SU-DHL-6 (cell line): ENCODE data around the gene TAL2.
A peak's percentile ranks its signal among the peaks of the same experiment; 100 is the strongest.

Experiments
- H2AFZ ChIP-seq: fragments of 200-600 bp; sonication (generic); 2 replicates; pipeline ENCODE4 v1.6.1; 2014; ENCODE audit warnings: low read depth, mild to moderate bottlenecking, moderate library complexity, mixed read lengths, antibody characterized with exemption, low read length; ENCODE audit not compliant: severe bottlenecking
- H3F3A ChIP-seq: fragments of 200-600 bp; shearing (Covaris generic); 2 replicates; pipeline ENCODE4 v1.6.0; 2016; ENCODE audit warnings: antibody characterized with exemption, mild to moderate bottlenecking; ENCODE audit not compliant: insufficient read depth
- H3K27ac ChIP-seq: fragments of 200-600 bp; sonication (generic); 2 replicates; pipeline ENCODE4 v1.5.1; 2016; ENCODE audit warnings: low read depth, mild to moderate bottlenecking, low read length, moderate library complexity, mixed read lengths
- H3K27me3 ChIP-seq: fragments of 200-600 bp; sonication (generic), shearing (Covaris generic); 2 replicates; pipeline ENCODE4 v1.6.0; 2014; ENCODE audit warnings: mild to moderate bottlenecking, low read length
- H3K36me3 ChIP-seq: fragments of 200-600 bp; sonication (generic); 2 replicates; pipeline ENCODE4 v1.6.1; 2014; ENCODE audit warnings: mild to moderate bottlenecking, low read length, mixed read lengths
- H3K4me2 ChIP-seq: fragments of 300-600, 200-600 bp; shearing (Covaris generic), sonication (generic); 2 replicates; pipeline ENCODE4 v1.6.0; 2014; ENCODE audit warnings: low read length, low read depth, mild to moderate bottlenecking; ENCODE audit not compliant: poor library complexity, severe bottlenecking
- H3K4me3 ChIP-seq: fragments of 200-600 bp; sonication (generic); 2 replicates; pipeline ENCODE4 v1.5.1; 2014; ENCODE audit warnings: antibody characterized with exemption, low read length, mild to moderate bottlenecking, mixed read lengths; ENCODE audit not compliant: insufficient read depth, poor library complexity, severe bottlenecking
- H3K79me2 ChIP-seq: fragments of 200-600 bp; sonication (generic); 2 replicates; pipeline ENCODE4 v1.6.1; 2014; ENCODE audit warnings: mild to moderate bottlenecking, low read length, moderate library complexity; ENCODE audit not compliant: insufficient read depth
- H3K9ac ChIP-seq: fragments of 200-600 bp; sonication (generic); 2 replicates; pipeline ENCODE4 v1.7.0; 2014; ENCODE audit warnings: mild to moderate bottlenecking, low read length
- H3K9me2 ChIP-seq: fragments of 200-600 bp; sonication (generic); replicated peaks from 2 replicates; pipeline ENCODE4 v1.6.1; 2014; ENCODE audit warnings: low read length; ENCODE audit not compliant: insufficient read depth
- H3K9me3 ChIP-seq: fragments of 200-600 bp; sonication (generic); 2 replicates; pipeline ENCODE4 v1.6.1; 2014; ENCODE audit warnings: low read length, mixed read lengths; ENCODE audit not compliant: insufficient read depth
- H4K20me1 ChIP-seq: fragments of 200-600 bp; sonication (generic); 2 replicates; pipeline ENCODE4 v1.6.1; 2014; ENCODE audit warnings: low read depth, mild to moderate bottlenecking, antibody characterized with exemption, low read length, moderate library complexity, mixed read lengths
- EZH2phosphoT487 ChIP-seq: fragments of 200-600 bp; sonication (generic), shearing (Covaris generic); conservative IDR thresholded peaks from 2 replicates; pipeline ENCODE4 v1.6.1; 2018; ENCODE audit warnings: mild to moderate bottlenecking, antibody characterized with exemption, low read length, moderate library complexity, mixed read lengths
- TF ChIP-seq, protein P1 (sequence below): fragments of 200-600 bp; sonication (generic); IDR thresholded peaks from one replicate; pipeline ENCODE4 v1.5.1; 2017; ENCODE audit warnings: antibody characterized with exemption, mild to moderate bottlenecking, low read length, moderate library complexity; ENCODE audit not compliant: insufficient read depth, poor library complexity, severe bottlenecking

TAL2 gene

DNA sequence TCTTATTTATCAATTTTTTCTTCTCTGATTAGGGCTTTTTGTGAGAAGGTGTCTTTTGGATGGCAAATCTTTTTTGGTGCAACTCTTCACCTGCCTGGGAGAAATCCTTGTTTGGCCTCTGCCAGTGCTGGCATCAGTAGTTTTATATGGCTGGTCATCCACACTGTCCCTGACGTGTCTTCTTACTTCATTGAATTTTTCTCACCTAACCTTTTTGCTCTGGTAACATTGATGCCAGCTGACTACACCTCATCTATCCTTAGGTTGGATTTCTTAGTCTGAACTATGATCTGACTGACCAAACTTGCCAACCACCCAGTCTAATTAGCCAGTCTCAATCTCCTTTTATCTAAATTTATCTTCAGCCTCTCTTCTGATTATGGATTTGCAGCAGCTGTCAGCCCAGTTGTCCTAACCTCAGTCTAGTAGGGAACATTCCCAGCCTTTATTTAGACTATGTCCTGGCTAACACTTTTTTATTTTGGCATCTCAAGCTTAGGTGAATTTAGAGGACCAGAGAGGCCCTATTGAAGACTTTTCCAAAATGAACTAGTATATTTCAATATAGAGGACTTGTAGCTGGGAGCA lies 21.5 kb downstream of the TAL2 start:
- H3K36me3 ChIP-seq, result no peaks in the 10 kb centered on the region
- no peak overlapping the region for H3K9ac ChIP-seq
- no peaks in the 10 kb centered on the region for H3F3A ChIP-seq
- H3K4me2 ChIP-seq, result no peak overlapping the region
- H3K27ac ChIP-seq, result no peak overlapping the region
- no peaks in the 10 kb centered on the region for H4K20me1 ChIP-seq
- no peak overlapping the region for H3K4me3 ChIP-seq
- no peak overlapping the region for H2AFZ ChIP-seq
- no peaks in the 10 kb centered on the region for H3K9me2 ChIP-seq
- no peaks in the 10 kb centered on the region for H3K9me3 ChIP-seq
- TF ChIP-seq, protein P1, sequence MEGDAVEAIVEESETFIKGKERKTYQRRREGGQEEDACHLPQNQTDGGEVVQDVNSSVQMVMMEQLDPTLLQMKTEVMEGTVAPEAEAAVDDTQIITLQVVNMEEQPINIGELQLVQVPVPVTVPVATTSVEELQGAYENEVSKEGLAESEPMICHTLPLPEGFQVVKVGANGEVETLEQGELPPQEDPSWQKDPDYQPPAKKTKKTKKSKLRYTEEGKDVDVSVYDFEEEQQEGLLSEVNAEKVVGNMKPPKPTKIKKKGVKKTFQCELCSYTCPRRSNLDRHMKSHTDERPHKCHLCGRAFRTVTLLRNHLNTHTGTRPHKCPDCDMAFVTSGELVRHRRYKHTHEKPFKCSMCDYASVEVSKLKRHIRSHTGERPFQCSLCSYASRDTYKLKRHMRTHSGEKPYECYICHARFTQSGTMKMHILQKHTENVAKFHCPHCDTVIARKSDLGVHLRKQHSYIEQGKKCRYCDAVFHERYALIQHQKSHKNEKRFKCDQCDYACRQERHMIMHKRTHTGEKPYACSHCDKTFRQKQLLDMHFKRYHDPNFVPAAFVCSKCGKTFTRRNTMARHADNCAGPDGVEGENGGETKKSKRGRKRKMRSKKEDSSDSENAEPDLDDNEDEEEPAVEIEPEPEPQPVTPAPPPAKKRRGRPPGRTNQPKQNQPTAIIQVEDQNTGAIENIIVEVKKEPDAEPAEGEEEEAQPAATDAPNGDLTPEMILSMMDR, result no peak
- no peak for TF ChIP-seq EZH2phosphoT487
- H3K27me3 ChIP-seq, result no peaks in the 10 kb centered on the region
- no peaks in the 10 kb centered on the region for H3K79me2 ChIP-seq

DNA sequence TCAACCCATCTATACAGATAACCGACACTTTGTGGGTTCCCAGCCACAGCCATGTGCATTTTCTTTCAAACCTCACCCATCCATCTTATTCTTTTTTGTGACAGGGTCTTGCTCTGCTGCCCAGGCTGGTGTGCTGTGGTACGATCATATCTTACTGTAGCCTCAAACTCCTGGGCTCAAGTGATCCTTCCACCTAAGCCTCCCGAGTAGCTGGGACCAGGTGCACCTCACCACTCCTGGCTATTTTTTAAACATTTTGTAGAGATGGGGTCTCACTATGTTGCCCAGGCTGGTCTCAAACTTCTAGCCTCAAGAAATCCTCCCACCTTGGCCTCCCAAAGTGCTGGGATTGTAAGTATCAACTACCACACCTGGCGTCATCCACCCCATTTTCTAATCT lies 24.7 kb downstream of the TAL2 start:
- H3K36me3 ChIP-seq, result no peaks in the 10 kb centered on the region
- no peak overlapping the region for H3K4me2 ChIP-seq
- no peaks in the 10 kb centered on the region for H3K9me3 ChIP-seq
- no peaks in the 10 kb centered on the region for H3F3A ChIP-seq
- H3K27me3 ChIP-seq, result no peaks in the 10 kb centered on the region
- no peaks in the 10 kb centered on the region for H3K79me2 ChIP-seq
- no peaks in the 10 kb centered on the region for H3K9me2 ChIP-seq
- no peak overlapping the region for H3K4me3 ChIP-seq
- H3K9ac ChIP-seq, result no peak overlapping the region
- no peak overlapping the region for H2AFZ ChIP-seq
- TF ChIP-seq EZH2phosphoT487, result no peak
- TF ChIP-seq, protein P1, result no peak
- H3K27ac ChIP-seq, result no peak overlapping the region
- no peaks in the 10 kb centered on the region for H4K20me1 ChIP-seq

DNA sequence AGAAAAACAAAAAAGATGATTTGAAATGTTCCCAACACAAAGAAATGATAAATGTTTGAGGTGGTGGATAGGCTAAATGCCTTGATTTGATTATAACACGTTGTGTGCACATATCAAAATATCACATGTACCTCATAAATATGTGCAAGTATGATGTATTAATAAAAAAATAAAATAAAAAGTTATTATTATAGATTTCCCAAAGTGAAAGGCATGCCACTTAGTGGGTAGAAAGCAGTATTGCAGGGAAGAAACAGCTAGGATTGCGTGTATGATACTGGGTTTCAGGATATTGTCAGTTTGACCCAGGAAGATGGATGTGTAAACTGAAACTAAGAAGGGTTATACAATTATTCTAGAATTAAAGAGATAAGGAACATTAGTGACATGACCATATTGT lies 28.5 kb downstream of the TAL2 start:
- no peak for TF ChIP-seq EZH2phosphoT487
- TF ChIP-seq, protein P1, result peak; percentile 21
- no peaks in the 10 kb centered on the region for H4K20me1 ChIP-seq
- H3K4me3 ChIP-seq, result no peak overlapping the region
- H3K27me3 ChIP-seq, result no peaks in the 10 kb centered on the region
- H3K27ac ChIP-seq, result no peak overlapping the region
- no peak overlapping the region for H2AFZ ChIP-seq
- H3F3A ChIP-seq, result no peaks in the 10 kb centered on the region
- no peak overlapping the region for H3K9ac ChIP-seq
- H3K4me2 ChIP-seq, result no peak overlapping the region
- peaks cover 3% of the 10 kb centered on the region; the same call in 1 of the 2 replicates for H3K79me2 ChIP-seq
- no peaks in the 10 kb centered on the region for H3K9me2 ChIP-seq
- H3K36me3 ChIP-seq, result no peaks in the 10 kb centered on the region
- H3K9me3 ChIP-seq, result no peaks in the 10 kb centered on the region
